Fibroblast of the aortic adventitia (primary cell): Measurements from ENCODE around the gene TREML4. TPM values are rescaled to one million over a fixed set of nuclear protein-coding genes. Genes with fewer than 3 reads are reported as not detected.
"Not testable (repeated sequence)": the region's sequence is repeated elsewhere in the genome, so short reads cannot be mapped to it uniquely, and the experiment has no call there.

Experiments
- DNase-seq: peaks from one replicate; pipeline ENCODE4 v3.0.0-alpha.2; 2010; ENCODE audit warnings: low read depth
- H3K4me3 ChIP-seq: 2 replicates; pipeline ENCODE4 v1.5.1; 2011; ENCODE audit warnings: low read depth, mild to moderate bottlenecking, control low read depth, low read length, moderate library complexity
- total RNA-seq: library from RNA; depleted of rRNA; stranded (reverse); fragments of >200 nt; gene quantifications from 2 replicates; pipeline ENCODE4 v1.2.3, GENCODE V29; 2012; ENCODE audit warnings: low replicate concordance
- TF ChIP-seq, protein P1 (sequence below): IDR thresholded peaks from 2 replicates; pipeline ENCODE4 v1.5.1; 2011; ENCODE audit warnings: mild to moderate bottlenecking, low read length, control low read depth, inconsistent platforms; ENCODE audit not compliant: insufficient read depth

The TREML4 gene
- total RNA-seq, 1 donor = not detected

DNA sequence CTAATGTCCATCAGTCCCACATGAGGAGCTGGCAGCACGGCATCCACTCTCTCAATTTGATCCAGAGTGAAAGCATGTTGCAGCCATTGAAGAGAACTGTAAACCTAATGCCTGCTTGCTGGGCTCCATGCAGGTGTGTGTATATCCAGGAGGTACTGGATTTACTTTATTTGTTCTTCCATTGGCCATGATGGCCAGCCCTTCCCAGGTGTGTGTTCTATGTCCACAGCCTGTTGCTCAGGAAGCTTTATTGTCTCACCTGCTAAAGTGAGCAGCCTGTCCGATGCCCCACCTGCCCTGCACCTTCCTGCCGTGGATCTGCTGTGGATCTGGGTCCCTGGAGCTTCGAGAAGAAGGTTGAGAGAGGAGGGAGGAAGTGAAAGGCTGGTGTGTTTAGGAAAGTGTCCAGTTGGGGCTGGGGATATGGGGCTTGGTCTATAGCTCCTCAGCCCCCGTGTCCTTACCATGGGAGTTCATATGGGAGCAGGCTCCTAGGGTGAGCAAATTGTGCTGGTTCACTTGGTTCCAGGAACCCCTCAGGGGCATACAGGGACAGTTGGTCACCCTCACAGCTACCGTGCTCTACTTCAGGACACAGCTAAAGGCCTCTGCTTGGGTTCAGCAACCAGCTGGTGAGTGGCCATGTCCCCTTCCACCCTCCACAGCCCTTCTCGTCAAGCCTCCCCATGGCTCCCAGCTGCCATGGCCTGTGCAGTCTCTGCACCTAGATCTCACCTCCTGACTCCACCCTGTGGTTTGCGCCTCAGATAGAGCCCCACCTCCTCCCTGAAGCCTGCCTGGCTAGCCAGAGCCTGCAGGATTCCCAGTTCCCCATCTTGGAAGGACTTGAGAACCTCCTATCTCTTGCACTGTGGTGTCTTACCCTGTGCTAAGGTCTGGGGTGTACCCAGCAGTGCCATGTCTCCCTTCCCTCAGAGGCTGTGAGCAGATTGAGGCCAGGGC is 39.9 kb upstream of the TREML4 start:
- no peak overlapping the region for H3K4me3 ChIP-seq
- no peak for DNase-seq
- TF ChIP-seq, protein P1, sequence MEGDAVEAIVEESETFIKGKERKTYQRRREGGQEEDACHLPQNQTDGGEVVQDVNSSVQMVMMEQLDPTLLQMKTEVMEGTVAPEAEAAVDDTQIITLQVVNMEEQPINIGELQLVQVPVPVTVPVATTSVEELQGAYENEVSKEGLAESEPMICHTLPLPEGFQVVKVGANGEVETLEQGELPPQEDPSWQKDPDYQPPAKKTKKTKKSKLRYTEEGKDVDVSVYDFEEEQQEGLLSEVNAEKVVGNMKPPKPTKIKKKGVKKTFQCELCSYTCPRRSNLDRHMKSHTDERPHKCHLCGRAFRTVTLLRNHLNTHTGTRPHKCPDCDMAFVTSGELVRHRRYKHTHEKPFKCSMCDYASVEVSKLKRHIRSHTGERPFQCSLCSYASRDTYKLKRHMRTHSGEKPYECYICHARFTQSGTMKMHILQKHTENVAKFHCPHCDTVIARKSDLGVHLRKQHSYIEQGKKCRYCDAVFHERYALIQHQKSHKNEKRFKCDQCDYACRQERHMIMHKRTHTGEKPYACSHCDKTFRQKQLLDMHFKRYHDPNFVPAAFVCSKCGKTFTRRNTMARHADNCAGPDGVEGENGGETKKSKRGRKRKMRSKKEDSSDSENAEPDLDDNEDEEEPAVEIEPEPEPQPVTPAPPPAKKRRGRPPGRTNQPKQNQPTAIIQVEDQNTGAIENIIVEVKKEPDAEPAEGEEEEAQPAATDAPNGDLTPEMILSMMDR = no peak

DNA sequence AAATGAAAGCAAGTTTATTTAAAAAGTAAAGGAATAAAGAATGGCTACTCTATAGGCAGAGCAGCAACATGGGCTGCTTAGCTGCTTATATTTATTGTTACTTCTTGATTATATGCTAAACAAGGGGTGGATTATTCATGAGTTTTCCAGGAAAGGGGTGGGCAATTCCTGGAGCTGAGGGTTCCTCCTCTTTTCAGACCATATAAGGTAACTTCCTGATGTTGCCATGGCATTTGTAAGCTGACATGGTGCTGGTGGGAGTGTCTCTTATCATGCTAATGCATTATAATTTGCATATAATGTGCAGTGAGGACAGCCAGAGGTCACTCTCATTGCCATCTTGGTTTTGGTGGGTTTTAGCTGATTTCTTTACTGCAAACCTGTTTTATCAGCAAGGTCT is 39.1 kb upstream of the TREML4 start:
- H3K4me3 ChIP-seq, DNase-seq: not testable (repeated sequence)

DNA sequence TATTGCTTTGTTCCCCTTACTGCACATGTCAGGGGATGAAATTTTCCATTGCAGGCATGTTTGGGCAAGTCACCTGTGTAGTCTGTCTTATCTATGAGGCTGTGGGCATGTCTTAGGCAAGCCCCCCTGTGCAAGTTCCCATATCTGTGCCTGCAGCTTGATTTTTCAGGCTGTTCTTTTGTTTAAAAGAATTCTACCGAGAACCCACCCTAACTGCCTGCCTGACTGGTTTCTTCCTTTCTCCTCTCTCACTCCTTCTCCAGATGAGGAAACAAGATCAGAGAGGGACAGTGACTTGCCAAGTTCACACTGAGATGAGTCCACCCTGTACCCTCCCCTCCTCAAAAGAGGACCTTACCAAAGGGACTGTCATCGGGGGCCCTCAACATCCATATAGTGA is 38.2 kb upstream of the TREML4 start:
- TF ChIP-seq, protein P1 = no peak
- DNase-seq = no peak
- no peak overlapping the region for H3K4me3 ChIP-seq

DNA sequence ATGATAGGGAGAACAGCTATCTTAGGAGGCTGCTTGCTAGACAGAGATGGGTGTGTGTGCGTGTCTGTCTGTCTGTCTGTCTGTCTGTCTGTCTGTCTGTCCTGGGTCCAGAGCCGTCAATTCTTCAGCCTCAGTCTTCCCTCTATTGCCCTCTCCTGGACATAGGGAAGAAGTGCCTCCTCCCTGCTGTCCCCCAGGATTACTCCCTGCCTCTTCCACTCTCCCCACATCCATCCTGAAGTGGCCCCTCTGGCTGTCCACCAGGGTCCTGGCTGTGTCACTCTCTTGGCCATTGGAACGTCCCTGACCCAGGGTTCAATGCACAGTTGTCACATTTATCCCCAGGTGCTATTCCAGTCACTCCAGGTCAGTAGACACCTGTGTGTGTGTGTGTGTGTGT is 37.4 kb upstream of the TREML4 start:
- TF ChIP-seq, protein P1 = no peak

DNA sequence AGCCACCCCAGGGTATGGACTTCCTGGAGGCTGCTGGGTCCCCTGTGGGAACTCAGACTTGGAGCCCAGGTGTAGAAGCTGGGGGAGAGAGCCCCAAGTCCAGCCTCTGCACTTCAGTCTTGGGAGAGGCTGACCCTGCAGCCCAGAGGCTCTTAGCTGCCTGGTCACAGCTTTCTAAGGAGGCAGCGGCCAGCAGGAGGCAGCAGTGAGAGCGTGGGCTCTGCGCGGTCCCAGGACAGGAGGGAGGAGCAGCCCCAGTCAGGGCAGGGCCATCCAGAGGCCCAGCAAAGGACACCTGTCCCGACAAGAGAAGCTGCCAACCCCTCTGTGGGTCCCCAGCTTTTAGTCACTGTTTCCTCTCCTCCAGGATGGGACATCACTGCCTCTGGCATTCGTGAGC is 36.6 kb upstream of the TREML4 start:
- TF ChIP-seq, protein P1 = peak; percentile 39
- H3K4me3 ChIP-seq = no peak overlapping the region
- DNase-seq = peak; percentile 7

More for the DNA sequence above, 37.4 kb upstream of the TREML4 start:
- no peak overlapping the region for H3K4me3 ChIP-seq
- DNase-seq = no peak

DNA sequence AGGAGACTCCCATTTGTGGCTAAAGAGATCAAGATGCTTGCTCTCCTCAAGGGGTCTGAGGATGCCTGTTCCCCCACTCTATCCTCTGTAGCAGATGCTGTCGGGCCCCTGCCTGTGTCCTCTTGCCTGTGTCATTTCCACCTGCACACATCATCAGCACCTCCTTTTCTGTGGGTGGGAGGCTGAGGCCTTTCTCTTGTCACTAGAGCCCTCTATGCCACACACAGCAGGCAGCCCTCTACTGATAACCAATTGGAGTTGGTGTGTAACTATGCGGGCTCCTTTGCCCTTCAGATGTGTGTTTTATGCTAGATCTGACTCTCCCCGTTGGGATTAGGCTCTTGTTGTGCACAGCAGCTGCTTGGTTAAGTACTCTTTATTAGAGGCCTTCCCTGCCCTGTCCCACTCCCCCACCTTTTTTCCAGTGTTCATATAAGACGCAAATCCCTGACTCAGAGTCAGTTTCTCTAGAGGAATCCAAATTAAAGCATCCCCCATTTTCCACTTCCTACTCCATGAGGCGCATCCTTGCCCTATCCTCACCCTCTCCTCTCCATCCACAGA is 34.9 kb upstream of the TREML4 start:
- no peak for DNase-seq
- TF ChIP-seq, protein P1 = no peak
- no peak overlapping the region for H3K4me3 ChIP-seq

DNA sequence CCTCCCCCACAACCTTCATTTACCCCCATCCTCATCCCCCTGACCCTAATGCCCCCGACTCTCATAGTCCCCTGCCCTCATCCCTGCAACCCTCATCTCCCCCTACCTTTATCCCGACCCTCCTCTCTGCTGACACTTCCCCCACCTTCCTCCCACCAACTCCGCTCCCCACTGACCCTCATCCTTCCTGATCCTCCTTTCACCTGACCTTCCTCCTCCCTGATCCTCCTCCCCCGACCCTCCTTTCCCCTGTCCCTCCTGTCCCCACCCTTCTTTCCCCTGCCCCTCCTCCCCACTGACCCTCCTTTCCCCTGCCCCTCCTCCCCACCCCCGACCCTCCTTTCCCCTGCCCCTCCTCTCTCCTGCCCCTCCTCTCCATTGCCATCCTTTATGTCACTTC is 34.3 kb upstream of the TREML4 start:
- TF ChIP-seq, protein P1 = no peak
- no peak for DNase-seq
- H3K4me3 ChIP-seq = no peak overlapping the region
